Esophagus (tissue), 2 donors: ENCODE measurements around the gene MEGF11. TPM values are rescaled to one million over a fixed set of nuclear protein-coding genes. Genes with fewer than 3 reads are reported as not detected.
"Not testable (repeated sequence)": the region's sequence is repeated elsewhere in the genome, so short reads cannot be mapped to it uniquely, and the experiment has no call there.

ENCODE experiments used
- H3K27ac ChIP-seq, 2 donors: one replicate each; pipeline ENCODE4 v1.5.1; 2013; ENCODE audit warnings: low read depth in 2 of 2, mild to moderate bottlenecking in 2 of 2, inconsistent platforms in 1 of 2, low read length in 1 of 2, moderate library complexity in 1 of 2
- H3K27me3 ChIP-seq, 2 donors: one replicate each; pipeline ENCODE4 v1.6.1; 2013; ENCODE audit warnings: low read length in 2 of 2, control low read depth in 1 of 2, mild to moderate bottlenecking in 1 of 2; ENCODE audit not compliant: insufficient read depth in 2 of 2, control insufficient read depth in 1 of 2
- H3K36me3 ChIP-seq, 2 donors: one replicate each; pipeline ENCODE4 v1.6.1; 2013; ENCODE audit warnings: low read length in 1 of 2; ENCODE audit not compliant: control insufficient read depth in 2 of 2, insufficient read depth in 2 of 2
- H3K4me1 ChIP-seq, 2 donors: one replicate each; pipeline ENCODE4 v1.6.1; 2013; ENCODE audit warnings: low read length in 1 of 2; ENCODE audit not compliant: control insufficient read depth in 2 of 2, insufficient read depth in 2 of 2
- H3K4me3 ChIP-seq, 2 donors: one replicate each; pipeline ENCODE4 v1.5.1; 2013; ENCODE audit warnings: low read length in 2 of 2, mild to moderate bottlenecking in 2 of 2, low read depth in 1 of 2, moderate library complexity in 1 of 2
- H3K9me3 ChIP-seq, 2 donors: one replicate each; pipeline ENCODE4 v1.6.1; 2013; ENCODE audit warnings: mild to moderate bottlenecking in 2 of 2, low read depth in 1 of 2, low read length in 1 of 2, moderate library complexity in 1 of 2; ENCODE audit not compliant: control insufficient read depth in 2 of 2, insufficient read depth in 1 of 2
- WGBS, 2 donors: extraction: QIAGEN DNeasy Blood & Tissue Kit; methylation state at CpG; one replicate each; pipeline ENCODE4 v1.1.7; 2013; 5-methylcytosine and 5-hydroxymethylcytosine counted together
- polyA plus RNA-seq, 2 donors: library from polyadenylated mRNA; stranded (reverse); fragments of 200-250 nt; gene quantifications; one replicate each; pipeline ENCODE4 v1.2.3, GENCODE V29; 2013
- donor health status: healthy with polysubstance abuse.
- donor health status: Bipolar disorder and iron deficiency.

MEGF11 gene
- polyA plus RNA-seq, 2 donors, result not detected

DNA sequence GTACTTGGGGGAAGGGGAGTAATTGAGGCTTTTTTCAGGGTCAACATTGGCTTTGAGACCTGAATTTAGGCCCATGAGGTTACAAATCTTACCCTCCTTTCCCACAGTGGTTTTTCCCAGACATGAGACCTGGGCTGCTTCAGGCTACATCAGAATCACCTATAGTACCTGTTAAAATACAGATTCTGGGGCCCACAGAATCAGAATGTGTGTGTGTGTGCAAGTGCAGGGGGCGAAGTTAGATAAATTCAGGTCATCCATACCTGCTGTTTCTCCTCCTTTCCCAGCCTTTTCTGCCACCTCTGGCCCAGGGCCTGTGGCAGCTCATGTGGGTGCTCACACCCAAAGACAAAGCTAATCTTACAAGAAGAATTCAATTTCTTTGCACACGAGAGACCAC, 273.7 kb downstream of the MEGF11 start:
- H3K27ac ChIP-seq, result no peak overlapping the region
- H3K36me3 ChIP-seq, result no peaks in the 10 kb centered on the region
- H3K9me3 ChIP-seq, result no peaks in the 10 kb centered on the region
- no peak overlapping the region for H3K4me3 ChIP-seq
- no peaks in the 10 kb centered on the region for H3K27me3 ChIP-seq
- H3K4me1 ChIP-seq, result peaks cover 6 to 8% of the 10 kb centered on the region in 2 donors
- WGBS, 2 donors, result 34 to 56% methylated on average over 2 of the region's 2 CpGs

DNA sequence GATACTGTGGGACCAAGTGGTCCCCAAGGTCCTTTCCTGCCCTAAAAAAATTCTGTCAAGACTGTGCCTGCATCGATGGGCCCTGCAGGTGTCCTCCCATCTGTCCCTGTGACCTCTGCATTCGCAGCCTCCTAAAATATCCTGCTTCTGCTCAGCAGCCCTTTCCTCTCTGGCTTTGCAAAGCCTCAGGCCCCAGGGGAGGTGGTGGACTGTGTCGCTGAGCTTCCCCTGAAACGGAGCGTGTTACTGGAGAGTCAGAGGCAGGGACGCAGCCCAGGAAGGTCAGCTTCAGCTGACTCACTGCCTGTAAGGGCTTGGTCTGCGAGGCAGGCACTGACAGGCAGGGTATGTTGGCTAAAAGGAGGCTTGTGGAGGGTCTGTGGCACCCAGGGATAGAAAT, 274.2 kb downstream of the MEGF11 start:
- 63 to 76% methylated on average over 7 of the region's 7 CpGs for WGBS, 2 donors
- H3K4me1 ChIP-seq, result peaks cover 6 to 8% of the 10 kb centered on the region in 2 donors
- no peaks in the 10 kb centered on the region for H3K36me3 ChIP-seq
- no peaks in the 10 kb centered on the region for H3K27me3 ChIP-seq
- H3K4me3 ChIP-seq, result no peak overlapping the region
- no peak overlapping the region for H3K27ac ChIP-seq
- H3K9me3 ChIP-seq, result no peaks in the 10 kb centered on the region

DNA sequence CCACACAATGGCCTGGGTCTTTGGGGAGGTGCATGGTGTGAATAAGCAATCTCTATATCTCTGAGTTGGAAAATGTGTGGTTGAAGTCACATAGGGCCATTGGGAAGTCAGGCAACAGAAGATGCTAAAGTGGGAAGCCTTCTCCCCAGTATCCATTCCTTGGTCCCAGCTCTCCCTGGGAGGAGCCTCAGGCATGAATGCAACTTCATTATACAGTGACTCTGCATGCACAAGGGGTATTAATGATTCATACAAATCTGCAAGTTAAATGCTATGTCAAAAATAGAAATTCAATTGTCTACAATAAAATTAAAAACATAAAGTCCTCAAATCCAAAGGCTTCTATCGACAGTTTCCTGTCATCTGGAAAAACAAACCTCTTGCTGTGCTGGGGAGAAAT, 275.4 kb downstream of the MEGF11 start:
- 60 to 69% methylated on average over 1 of the region's 1 CpG for WGBS, 2 donors
- Histone ChIP-seq H3K9me3 (no peaks in the 10 kb centered on the region), H3K36me3 (no peaks in the 10 kb centered on the region), H3K27ac (no peak overlapping the region), H3K27me3 (no peaks in the 10 kb centered on the region), H3K4me1 (peaks cover 6 to 8% of the 10 kb centered on the region in 2 donors), H3K4me3 (no peak overlapping the region)

DNA sequence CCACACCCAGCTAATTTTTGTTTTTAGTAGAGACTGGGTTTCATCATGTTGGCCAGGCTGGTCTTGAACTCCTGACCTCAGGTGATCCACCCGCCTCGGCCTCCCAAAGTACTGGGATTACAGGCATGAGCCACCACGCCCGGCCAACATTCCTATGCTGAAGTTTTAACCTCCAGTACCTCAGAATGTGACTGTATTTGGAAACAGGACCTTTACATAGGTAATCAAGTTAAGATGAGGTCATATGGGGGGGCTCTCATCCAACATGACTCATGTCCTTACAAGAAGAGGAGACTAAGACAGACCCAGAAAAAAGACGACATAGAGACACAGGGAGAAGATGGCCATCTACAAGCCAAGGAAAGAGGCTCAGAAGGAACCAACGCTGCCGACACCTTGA, 277.4 kb downstream of the MEGF11 start:
- not testable (repeated sequence) for H3K27me3 ChIP-seq, H3K4me1 ChIP-seq, H3K36me3 ChIP-seq, H3K27ac ChIP-seq, H3K4me3 ChIP-seq, H3K9me3 ChIP-seq
- 72 to 83% methylated on average over 7 of the region's 7 CpGs for WGBS, 2 donors

DNA sequence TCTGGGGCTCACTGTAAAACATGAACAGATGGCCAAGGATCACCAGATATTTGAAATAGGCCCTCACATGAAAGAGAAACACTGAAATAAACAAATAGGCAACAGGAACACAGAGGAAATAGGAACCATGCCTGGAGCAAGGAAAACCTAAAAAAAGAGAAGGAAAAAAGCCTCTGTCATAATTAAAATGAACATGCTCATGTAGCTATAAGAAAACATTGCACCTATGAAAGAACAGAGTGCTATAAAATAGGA, 281.9 kb downstream of the MEGF11 start:
- Histone ChIP-seq H3K36me3 (no peaks in the 10 kb centered on the region), H3K4me1 (no peaks in the 10 kb centered on the region), H3K27me3 (no peaks in the 10 kb centered on the region), H3K9me3 (no peaks in the 10 kb centered on the region), H3K27ac (no peak overlapping the region), H3K4me3 (no peak overlapping the region)

DNA sequence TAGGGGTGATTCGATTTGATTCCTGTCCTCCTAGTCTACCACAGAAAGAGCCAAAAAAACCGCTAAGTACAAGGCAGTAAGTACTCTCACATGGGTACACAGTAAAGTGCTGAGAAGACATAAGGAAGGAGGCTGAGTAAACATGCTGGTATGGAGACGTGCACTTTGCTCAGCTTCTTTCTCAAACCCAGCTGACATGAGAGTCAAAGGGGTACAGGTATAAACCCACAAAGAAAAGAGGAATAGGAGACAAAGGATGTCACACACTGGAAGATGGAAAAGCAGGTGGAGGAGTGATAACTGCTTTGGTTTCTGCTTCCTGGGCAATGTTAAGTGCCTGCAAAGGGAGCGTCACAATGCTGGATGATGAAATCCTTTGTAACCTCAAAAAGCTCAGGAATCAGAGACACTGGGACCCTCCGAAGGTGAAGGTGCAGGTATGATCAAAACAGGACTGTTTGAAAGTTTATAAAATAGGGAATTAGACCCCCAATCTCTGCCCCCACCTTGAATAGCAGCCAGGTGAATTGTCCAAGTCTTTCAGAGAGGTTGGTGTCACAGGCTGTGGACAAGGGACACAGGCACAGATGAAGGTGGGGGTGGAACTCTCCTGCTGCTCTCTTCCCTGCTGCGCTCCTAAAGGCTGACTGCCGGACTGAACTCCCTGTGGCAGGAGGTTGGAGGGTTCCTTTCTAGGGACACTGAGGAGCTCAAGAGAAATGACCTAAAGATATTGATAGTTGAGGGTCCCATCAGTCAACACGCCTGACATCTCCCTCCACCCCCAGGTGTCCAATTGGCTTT, 282.4 kb downstream of the MEGF11 start:
- no peaks in the 10 kb centered on the region for H3K27me3 ChIP-seq
- H3K9me3 ChIP-seq, result no peaks in the 10 kb centered on the region
- no peaks in the 10 kb centered on the region for H3K36me3 ChIP-seq
- 72 to 73% methylated on average over 8 of the region's 8 CpGs for WGBS, 2 donors
- no peak overlapping the region for H3K27ac ChIP-seq
- H3K4me3 ChIP-seq, result no peak overlapping the region
- no peaks in the 10 kb centered on the region for H3K4me1 ChIP-seq

DNA sequence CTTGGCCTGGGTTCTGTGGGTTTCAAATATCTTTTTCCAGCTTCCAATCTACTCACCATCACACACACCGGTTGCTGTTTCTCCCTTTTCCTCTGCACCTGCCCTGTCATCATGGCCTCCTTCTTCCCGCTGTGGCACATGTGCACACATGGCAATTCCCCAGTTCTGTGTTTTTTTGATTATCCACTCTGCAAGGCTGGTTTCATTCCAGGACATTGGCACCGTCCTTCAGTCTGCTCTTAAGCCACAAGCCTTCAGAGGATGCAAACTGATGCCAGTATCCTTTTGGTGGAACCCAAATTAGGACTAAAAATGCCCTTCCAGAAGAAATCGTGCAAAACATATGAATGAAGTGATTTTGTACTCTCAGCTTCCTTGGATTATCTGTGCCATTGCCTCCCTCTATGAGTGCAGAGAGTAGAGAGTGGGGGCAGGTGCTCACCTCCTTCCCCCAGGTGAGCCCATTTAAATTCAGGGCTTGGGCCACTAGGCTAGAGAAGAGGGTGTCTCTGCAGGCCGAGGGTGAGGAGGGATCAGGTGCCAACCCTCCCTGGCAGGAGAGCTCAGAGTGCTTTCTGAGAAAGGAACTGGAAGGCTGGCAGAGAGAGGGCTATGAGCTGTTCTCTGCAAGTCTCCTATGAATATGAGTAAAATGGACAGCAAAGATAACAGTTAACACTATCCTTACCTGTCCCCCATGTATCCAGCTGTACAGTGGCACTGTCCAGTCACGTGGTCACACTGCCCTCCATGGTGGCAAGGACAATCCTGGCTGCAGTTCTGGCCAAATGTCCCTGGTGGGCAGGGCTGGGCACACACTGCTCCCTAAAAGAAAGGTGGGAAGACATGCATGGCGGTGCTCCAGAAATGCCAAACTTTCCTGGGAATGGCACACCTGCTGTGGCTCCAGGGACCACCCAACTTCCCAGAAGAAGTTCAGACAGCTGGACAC, 283.4 kb downstream of the MEGF11 start:
- WGBS, 2 donors, result 68 to 73% methylated on average over 7 of the region's 7 CpGs
- Histone ChIP-seq H3K9me3 (no peaks in the 10 kb centered on the region), H3K36me3 (no peaks in the 10 kb centered on the region), H3K27ac (no peak overlapping the region), H3K4me3 (no peak overlapping the region), H3K27me3 (no peaks in the 10 kb centered on the region), H3K4me1 (no peaks in the 10 kb centered on the region)

DNA sequence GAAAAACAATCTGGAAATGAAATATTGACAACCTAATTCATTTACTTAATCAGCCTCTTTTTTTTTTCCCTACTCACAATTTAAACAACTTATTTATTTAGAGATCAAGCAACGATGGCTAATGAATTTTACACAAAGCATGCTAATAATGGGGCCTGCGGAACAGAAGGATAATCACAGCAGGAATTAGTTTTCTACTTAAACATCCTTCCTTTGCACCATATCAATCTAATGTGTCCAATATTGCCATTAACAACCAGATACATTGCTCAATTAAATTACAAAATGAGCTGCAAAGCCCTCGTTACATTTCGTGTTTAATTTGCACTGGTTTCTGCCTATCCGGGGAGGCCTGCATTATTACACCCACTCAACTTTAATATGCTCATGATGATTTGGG, 285.0 kb downstream of the MEGF11 start:
- Histone ChIP-seq H3K27ac (no peak overlapping the region), H3K4me1 (no peaks in the 10 kb centered on the region), H3K27me3 (no peaks in the 10 kb centered on the region), H3K9me3 (peaks cover 0 to 4% of the 10 kb centered on the region in 2 donors), H3K36me3 (no peaks in the 10 kb centered on the region), H3K4me3 (no peak overlapping the region)
- 81 to 86% methylated on average over 5 of the region's 5 CpGs for WGBS, 2 donors

DNA sequence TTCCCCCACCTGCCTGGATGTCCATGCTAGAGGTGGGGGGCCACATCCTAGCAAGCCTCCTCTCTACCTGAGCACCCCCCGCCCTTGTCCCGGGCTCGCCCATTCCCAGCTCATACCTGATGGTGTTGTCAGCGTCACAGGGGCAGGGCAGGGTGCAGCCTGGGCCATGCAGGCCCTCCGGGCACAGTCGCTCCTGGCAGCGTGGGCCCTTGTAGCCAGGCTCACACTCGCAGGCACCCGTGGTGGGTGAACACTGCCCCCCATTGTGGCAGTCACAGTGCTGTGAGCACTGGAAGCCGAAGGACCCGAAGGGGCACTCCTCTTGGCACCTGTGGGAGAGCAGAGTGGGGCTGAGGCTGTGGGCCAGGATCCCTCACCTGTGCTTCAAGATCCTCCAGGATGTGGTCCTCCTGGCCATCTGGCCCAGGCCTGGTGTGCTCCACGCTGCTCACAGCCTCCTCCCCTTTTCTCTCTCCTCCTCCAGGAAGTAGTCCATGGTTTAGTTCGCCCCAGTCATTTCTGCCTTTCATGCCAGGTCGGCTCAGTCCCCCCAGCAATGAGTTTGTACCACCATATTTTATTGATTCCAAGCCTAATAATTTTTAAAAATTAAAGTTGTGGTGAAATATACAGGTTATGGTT, 288.6 kb downstream of the MEGF11 start:
- no peaks in the 10 kb centered on the region for H3K36me3 ChIP-seq
- H3K27ac ChIP-seq, result no peak overlapping the region
- H3K27me3 ChIP-seq, result no peaks in the 10 kb centered on the region
- H3K4me1 ChIP-seq, result no peaks in the 10 kb centered on the region
- H3K9me3 ChIP-seq, result peaks cover 0 to 4% of the 10 kb centered on the region in 2 donors
- no peak overlapping the region for H3K4me3 ChIP-seq
- WGBS, 2 donors, result 81 to 83% methylated on average over 14 of the region's 14 CpGs
